SU-DHL-6 (cell line): ENCODE measurements around the gene APBB1.

Experiments used
- H2AFZ ChIP-seq: fragments of 200-600 bp; sonication (generic); 2 replicates; pipeline ENCODE4 v1.6.1; 2014; ENCODE audit warnings: low read depth, mild to moderate bottlenecking, moderate library complexity, mixed read lengths, antibody characterized with exemption, low read length; ENCODE audit not compliant: severe bottlenecking
- H3F3A ChIP-seq: fragments of 200-600 bp; shearing (Covaris generic); 2 replicates; pipeline ENCODE4 v1.6.0; 2016; ENCODE audit warnings: antibody characterized with exemption, mild to moderate bottlenecking; ENCODE audit not compliant: insufficient read depth
- H3K27ac ChIP-seq: fragments of 200-600 bp; sonication (generic); 2 replicates; pipeline ENCODE4 v1.5.1; 2016; ENCODE audit warnings: low read depth, mild to moderate bottlenecking, low read length, moderate library complexity, mixed read lengths
- H3K27me3 ChIP-seq: fragments of 200-600 bp; sonication (generic), shearing (Covaris generic); 2 replicates; pipeline ENCODE4 v1.6.0; 2014; ENCODE audit warnings: mild to moderate bottlenecking, low read length
- H3K36me3 ChIP-seq: fragments of 200-600 bp; sonication (generic); 2 replicates; pipeline ENCODE4 v1.6.1; 2014; ENCODE audit warnings: mild to moderate bottlenecking, low read length, mixed read lengths
- H3K4me2 ChIP-seq: fragments of 300-600, 200-600 bp; shearing (Covaris generic), sonication (generic); 2 replicates; pipeline ENCODE4 v1.6.0; 2014; ENCODE audit warnings: low read length, low read depth, mild to moderate bottlenecking; ENCODE audit not compliant: poor library complexity, severe bottlenecking
- H3K4me3 ChIP-seq: fragments of 200-600 bp; sonication (generic); 2 replicates; pipeline ENCODE4 v1.5.1; 2014; ENCODE audit warnings: antibody characterized with exemption, low read length, mild to moderate bottlenecking, mixed read lengths; ENCODE audit not compliant: insufficient read depth, poor library complexity, severe bottlenecking
- H3K79me2 ChIP-seq: fragments of 200-600 bp; sonication (generic); 2 replicates; pipeline ENCODE4 v1.6.1; 2014; ENCODE audit warnings: mild to moderate bottlenecking, low read length, moderate library complexity; ENCODE audit not compliant: insufficient read depth
- H3K9ac ChIP-seq: fragments of 200-600 bp; sonication (generic); 2 replicates; pipeline ENCODE4 v1.7.0; 2014; ENCODE audit warnings: mild to moderate bottlenecking, low read length
- H3K9me2 ChIP-seq: fragments of 200-600 bp; sonication (generic); replicated peaks from 2 replicates; pipeline ENCODE4 v1.6.1; 2014; ENCODE audit warnings: low read length; ENCODE audit not compliant: insufficient read depth
- H3K9me3 ChIP-seq: fragments of 200-600 bp; sonication (generic); 2 replicates; pipeline ENCODE4 v1.6.1; 2014; ENCODE audit warnings: low read length, mixed read lengths; ENCODE audit not compliant: insufficient read depth
- H4K20me1 ChIP-seq: fragments of 200-600 bp; sonication (generic); 2 replicates; pipeline ENCODE4 v1.6.1; 2014; ENCODE audit warnings: low read depth, mild to moderate bottlenecking, antibody characterized with exemption, low read length, moderate library complexity, mixed read lengths
- CTCF ChIP-seq: fragments of 200-600 bp; sonication (generic); IDR thresholded peaks from one replicate; pipeline ENCODE4 v1.5.1; 2017; ENCODE audit warnings: antibody characterized with exemption, mild to moderate bottlenecking, low read length, moderate library complexity; ENCODE audit not compliant: insufficient read depth, poor library complexity, severe bottlenecking
- EZH2phosphoT487 ChIP-seq: fragments of 200-600 bp; sonication (generic), shearing (Covaris generic); conservative IDR thresholded peaks from 2 replicates; pipeline ENCODE4 v1.6.1; 2018; ENCODE audit warnings: mild to moderate bottlenecking, antibody characterized with exemption, low read length, moderate library complexity, mixed read lengths

Gene APBB1

GRCh38 chr11:6433998-6434660 lies 15.2 kb upstream of the APBB1 start:
- Histone ChIP-seq H3F3A (peaks cover 6% of the 10 kb centered on the region; the same call in 1 of the 2 replicates), H3K27ac (no peak overlapping the region), H3K36me3 (no peaks in the 10 kb centered on the region), H3K9me3 (no peaks in the 10 kb centered on the region), H3K4me3 (no peak overlapping the region), H3K9ac (no peak overlapping the region), H3K9me2 (no peaks in the 10 kb centered on the region), H2AFZ (no peak overlapping the region), H3K4me2 (no peak overlapping the region), H3K79me2 (no peaks in the 10 kb centered on the region), H3K27me3 (no peaks in the 10 kb centered on the region), H4K20me1 (no peaks in the 10 kb centered on the region)
- TF ChIP-seq CTCF (no peak), EZH2phosphoT487 (no peak)

GRCh38 chr11:6431861-6432260 lies 13.0 kb upstream of the APBB1 start:
- Histone ChIP-seq H3K4me3 (no peak overlapping the region), H3K36me3 (no peaks in the 10 kb centered on the region), H3K27me3 (no peaks in the 10 kb centered on the region), H2AFZ (no peak overlapping the region), H3F3A (peaks cover 6% of the 10 kb centered on the region; the same call in 1 of the 2 replicates), H3K9ac (no peak overlapping the region), H3K79me2 (no peaks in the 10 kb centered on the region), H3K4me2 (no peak overlapping the region), H4K20me1 (no peaks in the 10 kb centered on the region), H3K9me2 (no peaks in the 10 kb centered on the region), H3K27ac (no peak overlapping the region), H3K9me3 (no peaks in the 10 kb centered on the region)
- TF ChIP-seq CTCF (no peak), EZH2phosphoT487 (no peak)

- no peaks in the 10 kb centered on the region for H3K79me2 ChIP-seq
- H3K9ac ChIP-seq: no peak overlapping the region
- H3F3A ChIP-seq: no peaks in the 10 kb centered on the region
- no peaks in the 10 kb centered on the region for H3K36me3 ChIP-seq
- H3K4me2 ChIP-seq: no peak overlapping the region
- no peaks in the 10 kb centered on the region for H4K20me1 ChIP-seq
- no peak overlapping the region for H2AFZ ChIP-seq
- H3K27ac ChIP-seq: no peak overlapping the region
- no peaks in the 10 kb centered on the region for H3K27me3 ChIP-seq
- TF ChIP-seq EZH2phosphoT487: no peak
- TF ChIP-seq CTCF: no peak
- H3K9me2 ChIP-seq: no peaks in the 10 kb centered on the region
- no peak overlapping the region for H3K4me3 ChIP-seq
- no peaks in the 10 kb centered on the region for H3K9me3 ChIP-seq
Measured at GRCh38 chr11:6427516-6427915, 8.6 kb upstream of the APBB1 start.
